ENCODE data around the gene DAAM2. TPM values are rescaled to one million over a fixed set of nuclear protein-coding genes. Genes with fewer than 3 reads are reported as not detected.

The DAAM2 gene
- polyA plus RNA-seq, 1 donor, result 17.8 TPM

GRCh38 chr6:39855356-39855995 lies 63.3 kb downstream of the DAAM2 start:
- H3K4me1 ChIP-seq (ENCODE audit: control insufficient read depth, insufficient read depth, low read length), result no peaks in the 10 kb centered on the region
- H3K27me3 ChIP-seq (ENCODE audit: control insufficient read depth, insufficient read depth, low read length), result peaks cover 2% of the 10 kb centered on the region
- no peak overlapping the region for H3K27ac ChIP-seq (ENCODE audit: low read length)
- WGBS (ENCODE audit: insufficient coverage, low lambda C conversion rate), result no CpG with 5 or more reads among the region's 7 CpGs
- no peaks in the 10 kb centered on the region for H3K9me3 ChIP-seq (ENCODE audit: control insufficient read depth, low read depth, low read length)
- peaks cover 8% of the 10 kb centered on the region for H3K36me3 ChIP-seq (ENCODE audit: control insufficient read depth, insufficient read depth, low read length)
- H3K4me3 ChIP-seq (ENCODE audit: low read length), result no peak overlapping the region
- no peak for DNase-seq

- 100% methylated on average over 1 of the region's 2 CpGs for WGBS (ENCODE audit: insufficient coverage, low lambda C conversion rate)
- Histone ChIP-seq H3K9me3 (ENCODE audit: control insufficient read depth, low read depth, low read length) (no peaks in the 10 kb centered on the region), H3K27me3 (ENCODE audit: control insufficient read depth, insufficient read depth, low read length) (peaks cover 2% of the 10 kb centered on the region), H3K27ac (ENCODE audit: low read length) (no peak overlapping the region), H3K36me3 (ENCODE audit: control insufficient read depth, insufficient read depth, low read length) (peaks cover 12% of the 10 kb centered on the region), H3K4me3 (ENCODE audit: low read length) (no peak overlapping the region), H3K4me1 (ENCODE audit: control insufficient read depth, insufficient read depth, low read length) (no peaks in the 10 kb centered on the region)
- DNase-seq, result no peak
These were observed 66.8 kb downstream of the DAAM2 start for GRCh38 chr6:39859025-39859424.

GRCh38 chr6:39861663-39862062 lies 69.5 kb downstream of the DAAM2 start:
- no peak for DNase-seq
- peaks cover 2% of the 10 kb centered on the region for H3K27me3 ChIP-seq (ENCODE audit: control insufficient read depth, insufficient read depth, low read length)
- H3K4me3 ChIP-seq (ENCODE audit: low read length), result no peak overlapping the region
- WGBS (ENCODE audit: insufficient coverage, low lambda C conversion rate), result no CpG with 5 or more reads among the region's 3 CpGs
- H3K36me3 ChIP-seq (ENCODE audit: control insufficient read depth, insufficient read depth, low read length), result peaks cover 10% of the 10 kb centered on the region
- H3K27ac ChIP-seq (ENCODE audit: low read length), result no peak overlapping the region
- H3K9me3 ChIP-seq (ENCODE audit: control insufficient read depth, low read depth, low read length), result no peaks in the 10 kb centered on the region
- H3K4me1 ChIP-seq (ENCODE audit: control insufficient read depth, insufficient read depth, low read length), result no peaks in the 10 kb centered on the region

DNA sequence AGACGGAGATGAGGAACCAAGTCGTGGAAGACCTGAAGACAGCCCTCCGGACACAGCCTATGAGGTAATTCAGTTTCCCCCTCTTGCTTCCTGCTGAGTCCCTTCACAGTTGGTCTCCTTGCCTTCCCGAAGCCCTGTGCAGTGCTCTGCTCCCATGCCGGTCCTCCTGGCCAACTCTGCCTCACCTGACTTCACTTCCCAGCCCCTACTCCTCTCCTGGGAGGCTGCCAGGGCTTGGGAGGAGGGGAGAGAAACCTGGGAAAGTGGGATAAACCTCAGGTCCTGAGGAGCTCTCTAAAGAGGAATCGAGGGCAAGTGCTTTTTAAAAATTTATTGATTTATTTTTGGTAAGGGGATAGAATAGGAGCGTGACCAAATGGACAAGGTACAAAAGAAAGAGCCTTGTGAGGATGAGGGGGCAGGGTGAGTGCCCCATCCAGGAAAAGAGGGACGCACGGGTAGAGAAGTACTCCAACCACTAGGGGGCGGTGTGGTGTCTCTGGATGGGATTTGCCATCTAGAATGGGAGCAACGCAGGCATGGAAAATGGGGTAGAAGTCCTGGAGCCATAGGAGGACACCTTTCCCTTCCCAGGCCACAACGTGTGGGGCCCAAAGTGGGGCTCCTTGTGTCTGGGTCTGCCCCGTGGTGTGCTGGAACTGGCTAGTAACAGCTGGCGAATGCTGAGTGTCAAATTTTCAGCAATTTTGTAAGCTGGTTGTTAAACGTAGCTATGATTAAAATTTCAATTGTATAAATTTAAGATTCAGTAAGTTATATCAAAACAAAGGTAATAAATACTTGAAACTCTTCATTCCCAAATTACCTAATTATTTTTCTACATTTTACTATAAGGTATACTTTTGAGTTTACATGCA lies 73.1 kb downstream of the DAAM2 start:
- Histone ChIP-seq H3K4me1 (ENCODE audit: control insufficient read depth, insufficient read depth, low read length) (no peaks in the 10 kb centered on the region), H3K9me3 (ENCODE audit: control insufficient read depth, low read depth, low read length) (no peaks in the 10 kb centered on the region), H3K4me3 (ENCODE audit: low read length) (no peak overlapping the region), H3K36me3 (ENCODE audit: control insufficient read depth, insufficient read depth, low read length) (peaks cover 19% of the 10 kb centered on the region), H3K27me3 (ENCODE audit: control insufficient read depth, insufficient read depth, low read length) (peaks cover 2% of the 10 kb centered on the region), H3K27ac (ENCODE audit: low read length) (no peak overlapping the region)
- 82% methylated on average over 3 of the region's 15 CpGs for WGBS (ENCODE audit: insufficient coverage, low lambda C conversion rate)
- peak; percentile 22 to 39 for DNase-seq

DNA sequence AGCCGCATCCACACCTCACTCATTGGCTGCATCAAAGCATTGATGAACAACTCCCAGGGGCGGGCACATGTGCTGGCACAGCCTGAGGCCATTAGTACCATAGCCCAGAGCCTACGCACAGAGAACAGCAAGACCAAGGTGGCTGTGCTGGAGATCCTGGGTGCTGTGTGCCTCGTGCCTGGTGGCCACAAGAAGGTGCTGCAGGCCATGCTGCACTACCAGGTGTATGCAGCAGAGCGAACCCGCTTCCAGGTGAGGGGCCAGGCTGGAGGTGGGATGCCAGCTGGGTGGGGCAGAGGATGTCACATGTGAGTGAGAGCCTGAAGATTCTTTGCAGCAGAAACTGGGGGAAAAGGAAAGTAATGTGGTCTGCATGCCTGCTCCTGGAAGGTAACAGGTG lies 75.4 kb downstream of the DAAM2 start:
- H3K9me3 ChIP-seq (ENCODE audit: control insufficient read depth, low read depth, low read length), result no peaks in the 10 kb centered on the region
- H3K4me1 ChIP-seq (ENCODE audit: control insufficient read depth, insufficient read depth, low read length), result no peaks in the 10 kb centered on the region
- WGBS (ENCODE audit: insufficient coverage, low lambda C conversion rate), result no CpG with 5 or more reads among the region's 6 CpGs
- no peak overlapping the region for H3K27ac ChIP-seq (ENCODE audit: low read length)
- H3K36me3 ChIP-seq (ENCODE audit: control insufficient read depth, insufficient read depth, low read length), result peaks cover 24% of the 10 kb centered on the region
- H3K4me3 ChIP-seq (ENCODE audit: low read length), result no peak overlapping the region
- no peak for DNase-seq
- no peaks in the 10 kb centered on the region for H3K27me3 ChIP-seq (ENCODE audit: control insufficient read depth, insufficient read depth, low read length)

DNA sequence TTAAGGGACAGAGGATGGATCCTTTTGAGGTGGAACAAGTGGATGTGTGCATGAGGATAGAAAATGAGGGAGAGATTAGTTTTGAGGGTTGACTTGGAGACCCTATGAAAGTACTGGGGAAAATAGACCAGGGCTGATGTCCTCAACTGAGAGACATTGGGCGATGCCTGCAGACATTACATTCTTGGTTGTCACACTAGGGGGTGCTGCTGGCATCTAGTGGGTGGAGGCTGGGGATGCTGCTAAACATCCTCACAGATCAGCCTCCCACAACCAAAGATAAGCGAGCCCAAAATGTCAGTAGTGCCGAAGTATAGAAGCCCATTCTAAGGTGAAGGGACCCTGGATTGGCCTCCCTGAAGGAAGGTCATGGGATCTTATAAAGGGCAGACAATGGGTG lies 78.8 kb downstream of the DAAM2 start:
- no peak for DNase-seq
- H3K36me3 ChIP-seq (ENCODE audit: control insufficient read depth, insufficient read depth, low read length), result peaks cover 30% of the 10 kb centered on the region
- H3K4me1 ChIP-seq (ENCODE audit: control insufficient read depth, insufficient read depth, low read length), result no peaks in the 10 kb centered on the region
- no peaks in the 10 kb centered on the region for H3K27me3 ChIP-seq (ENCODE audit: control insufficient read depth, insufficient read depth, low read length)
- WGBS (ENCODE audit: insufficient coverage, low lambda C conversion rate), result no CpG with 5 or more reads among the region's 3 CpGs
- H3K4me3 ChIP-seq (ENCODE audit: low read length), result no peak overlapping the region
- no peaks in the 10 kb centered on the region for H3K9me3 ChIP-seq (ENCODE audit: control insufficient read depth, low read depth, low read length)
- H3K27ac ChIP-seq (ENCODE audit: low read length), result no peak overlapping the region

- peaks cover 40% of the 10 kb centered on the region for H3K36me3 ChIP-seq (ENCODE audit: control insufficient read depth, insufficient read depth, low read length)
- no peak for DNase-seq
These were observed 81.3 kb downstream of the DAAM2 start for GRCh38 chr6:39873439-39873838.

GRCh38 chr6:39876111-39876510 lies 83.9 kb downstream of the DAAM2 start:
- H3K27ac ChIP-seq (ENCODE audit: low read length), result no peak overlapping the region
- no peaks in the 10 kb centered on the region for H3K4me1 ChIP-seq (ENCODE audit: control insufficient read depth, insufficient read depth, low read length)
- H3K36me3 ChIP-seq (ENCODE audit: control insufficient read depth, insufficient read depth, low read length), result peaks cover 38% of the 10 kb centered on the region
- DNase-seq, result no peak
- H3K9me3 ChIP-seq (ENCODE audit: control insufficient read depth, low read depth, low read length), result no peaks in the 10 kb centered on the region
- H3K4me3 ChIP-seq (ENCODE audit: low read length), result no peak overlapping the region
- H3K27me3 ChIP-seq (ENCODE audit: control insufficient read depth, insufficient read depth, low read length), result no peaks in the 10 kb centered on the region

More at GRCh38 chr6:39873439-39873838, 81.3 kb downstream of the DAAM2 start:
- H3K9me3 ChIP-seq (ENCODE audit: control insufficient read depth, low read depth, low read length), result no peaks in the 10 kb centered on the region
- no peaks in the 10 kb centered on the region for H3K27me3 ChIP-seq (ENCODE audit: control insufficient read depth, insufficient read depth, low read length)
- no peak overlapping the region for H3K27ac ChIP-seq (ENCODE audit: low read length)
- WGBS (ENCODE audit: insufficient coverage, low lambda C conversion rate), result no CpG with 5 or more reads among the region's 3 CpGs
- H3K4me3 ChIP-seq (ENCODE audit: low read length), result no peak overlapping the region
- H3K4me1 ChIP-seq (ENCODE audit: control insufficient read depth, insufficient read depth, low read length), result no peaks in the 10 kb centered on the region

DNA sequence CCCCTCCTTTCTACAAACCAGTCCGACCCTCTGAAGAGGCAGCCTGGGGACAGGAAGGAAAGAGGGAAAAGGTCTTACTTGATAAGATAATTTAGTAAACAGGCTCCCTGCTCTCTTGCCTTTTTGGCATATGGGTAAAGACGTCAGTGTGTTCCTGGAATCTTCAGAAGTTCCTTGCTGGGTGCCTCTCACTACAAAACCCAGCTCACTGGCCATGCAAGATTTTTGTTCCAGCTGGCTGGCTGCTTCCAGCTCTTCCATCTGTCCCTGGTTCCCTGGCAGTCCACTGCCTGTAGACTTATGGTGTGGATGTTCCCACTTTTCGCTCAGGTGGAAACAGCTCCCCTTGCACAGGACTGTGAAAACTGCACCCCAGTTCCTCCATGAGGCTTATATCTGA lies 84.7 kb downstream of the DAAM2 start:
- Histone ChIP-seq H3K4me3 (ENCODE audit: low read length) (no peak overlapping the region), H3K36me3 (ENCODE audit: control insufficient read depth, insufficient read depth, low read length) (peaks cover 32% of the 10 kb centered on the region), H3K27ac (ENCODE audit: low read length) (no peak overlapping the region), H3K27me3 (ENCODE audit: control insufficient read depth, insufficient read depth, low read length) (no peaks in the 10 kb centered on the region), H3K9me3 (ENCODE audit: control insufficient read depth, low read depth, low read length) (no peaks in the 10 kb centered on the region), H3K4me1 (ENCODE audit: control insufficient read depth, insufficient read depth, low read length) (no peaks in the 10 kb centered on the region)
- DNase-seq, result no peak
- no CpG with 5 or more reads among the region's 3 CpGs for WGBS (ENCODE audit: insufficient coverage, low lambda C conversion rate)

GRCh38 chr6:39879535-39879934 lies 87.4 kb downstream of the DAAM2 start:
- no peak overlapping the region for H3K27ac ChIP-seq (ENCODE audit: low read length)
- no peaks in the 10 kb centered on the region for H3K9me3 ChIP-seq (ENCODE audit: control insufficient read depth, low read depth, low read length)
- no peaks in the 10 kb centered on the region for H3K4me1 ChIP-seq (ENCODE audit: control insufficient read depth, insufficient read depth, low read length)
- no peaks in the 10 kb centered on the region for H3K27me3 ChIP-seq (ENCODE audit: control insufficient read depth, insufficient read depth, low read length)
- no peak for DNase-seq
- peaks cover 28% of the 10 kb centered on the region for H3K36me3 ChIP-seq (ENCODE audit: control insufficient read depth, insufficient read depth, low read length)
- no CpG with 5 or more reads among the region's 3 CpGs for WGBS (ENCODE audit: insufficient coverage, low lambda C conversion rate)
- H3K4me3 ChIP-seq (ENCODE audit: low read length), result no peak overlapping the region

Measured in large intestine (tissue), 3 donors.